ENCODE results near the gene GSKIP. TPM values are rescaled to one million over a fixed set of nuclear protein-coding genes. Genes with fewer than 3 reads are reported as not detected.

GSKIP gene
- total RNA-seq, 2 donors from 2014 or later, result 8.0 to 11.2 TPM

- Histone ChIP-seq H3K36me3 (replicated peaks in 1 of 2; ENCODE audit: insufficient read depth in 1 of 2, low read depth in 2 of 2) (no peaks in the 10 kb centered on the region), H3K27me3 (no peaks in the 10 kb centered on the region), H3K4me1 (no peaks in the 10 kb centered on the region), H3K4me3 (no peak overlapping the region), H3K9me3 (no peaks in the 10 kb centered on the region), H3K27ac (no peak overlapping the region)
- WGBS, 2 donors, result 62 to 76% methylated on average over 5 of the region's 5 CpGs
- ATAC-seq (no peak), DNase-seq (no peak)
- intact Hi-C loops (cut with DNase I), result no loop called here
- TF ChIP-seq, protein P1, sequence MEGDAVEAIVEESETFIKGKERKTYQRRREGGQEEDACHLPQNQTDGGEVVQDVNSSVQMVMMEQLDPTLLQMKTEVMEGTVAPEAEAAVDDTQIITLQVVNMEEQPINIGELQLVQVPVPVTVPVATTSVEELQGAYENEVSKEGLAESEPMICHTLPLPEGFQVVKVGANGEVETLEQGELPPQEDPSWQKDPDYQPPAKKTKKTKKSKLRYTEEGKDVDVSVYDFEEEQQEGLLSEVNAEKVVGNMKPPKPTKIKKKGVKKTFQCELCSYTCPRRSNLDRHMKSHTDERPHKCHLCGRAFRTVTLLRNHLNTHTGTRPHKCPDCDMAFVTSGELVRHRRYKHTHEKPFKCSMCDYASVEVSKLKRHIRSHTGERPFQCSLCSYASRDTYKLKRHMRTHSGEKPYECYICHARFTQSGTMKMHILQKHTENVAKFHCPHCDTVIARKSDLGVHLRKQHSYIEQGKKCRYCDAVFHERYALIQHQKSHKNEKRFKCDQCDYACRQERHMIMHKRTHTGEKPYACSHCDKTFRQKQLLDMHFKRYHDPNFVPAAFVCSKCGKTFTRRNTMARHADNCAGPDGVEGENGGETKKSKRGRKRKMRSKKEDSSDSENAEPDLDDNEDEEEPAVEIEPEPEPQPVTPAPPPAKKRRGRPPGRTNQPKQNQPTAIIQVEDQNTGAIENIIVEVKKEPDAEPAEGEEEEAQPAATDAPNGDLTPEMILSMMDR (IDR thresholded peaks at IDR 0.05), result no peak
- no peak for TF ChIP-seq POLR2A (IDR thresholded peaks at IDR 0.05)
Observed at GRCh38 chr14:96398921-96399320, 35.6 kb downstream of the GSKIP start.

DNA sequence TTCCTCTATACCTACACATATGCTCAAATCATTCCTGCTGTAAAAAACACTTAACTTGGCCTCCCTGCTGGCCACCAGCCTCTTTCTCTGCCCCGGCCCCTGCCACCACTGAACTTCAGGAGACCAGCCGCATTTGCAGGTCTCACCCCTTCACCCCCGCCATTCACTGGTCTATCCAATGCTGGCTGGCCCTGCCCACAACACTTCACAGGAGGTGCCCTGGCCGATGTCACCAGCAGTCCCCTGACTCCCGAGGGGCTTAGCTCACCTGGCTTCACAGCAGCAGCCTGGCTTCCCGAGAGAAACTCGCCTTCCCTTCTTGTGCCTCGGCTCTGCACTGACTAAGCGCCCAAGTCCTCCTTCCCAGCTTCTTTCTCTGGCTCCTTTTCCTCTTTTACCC lies 36.1 kb downstream of the GSKIP start:
- no peak for DNase-seq
- no peak for ATAC-seq

DNA sequence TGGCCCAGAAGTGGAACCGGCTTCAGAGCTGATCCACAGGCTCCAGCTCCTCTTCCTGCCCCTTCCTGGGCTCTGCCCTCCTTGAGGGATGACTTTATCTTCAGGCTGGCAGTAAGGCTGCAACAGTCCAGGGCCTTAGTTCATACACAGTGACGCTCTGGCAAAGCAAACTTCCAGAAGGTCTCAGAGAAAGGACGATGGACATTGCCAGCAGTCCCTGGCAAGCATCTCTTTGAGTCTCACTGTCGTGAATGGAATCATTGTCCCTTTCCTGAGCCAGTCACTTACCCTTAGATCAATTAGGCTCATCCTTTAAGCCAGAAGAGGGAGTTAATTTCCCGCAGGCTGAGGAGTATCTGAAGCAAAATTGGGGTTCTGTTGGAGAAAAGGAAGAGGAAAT lies 37.2 kb downstream of the GSKIP start:
- WGBS, 2 donors, result 78 to 86% methylated on average over 5 of the region's 5 CpGs
- DNase-seq (no peak), ATAC-seq (no peak)
- Histone ChIP-seq H3K4me1 (no peaks in the 10 kb centered on the region), H3K27ac (no peak overlapping the region), H3K4me3 (no peak overlapping the region), H3K9me3 (no peaks in the 10 kb centered on the region), H3K27me3 (no peaks in the 10 kb centered on the region), H3K36me3 (replicated peaks in 1 of 2; ENCODE audit: insufficient read depth in 1 of 2, low read depth in 2 of 2) (no peaks in the 10 kb centered on the region)
- TF ChIP-seq POLR2A (IDR thresholded peaks at IDR 0.05), result no peak
- TF ChIP-seq, protein P1 (IDR thresholded peaks at IDR 0.05), result no peak
- intact Hi-C loops (cut with DNase I), result no loop called here

More for the DNA sequence above, 36.1 kb downstream of the GSKIP start:
- no peak overlapping the region for H3K4me3 ChIP-seq
- H3K27ac ChIP-seq, result no peak overlapping the region
- H3K27me3 ChIP-seq, result no peaks in the 10 kb centered on the region
- H3K36me3 ChIP-seq (replicated peaks in 1 of 2; ENCODE audit: insufficient read depth in 1 of 2, low read depth in 2 of 2), result no peaks in the 10 kb centered on the region
- TF ChIP-seq POLR2A (IDR thresholded peaks at IDR 0.05), result no peak
- TF ChIP-seq, protein P1 (IDR thresholded peaks at IDR 0.05), result no peak
- intact Hi-C loops (cut with DNase I), result no loop called here
- H3K9me3 ChIP-seq, result no peaks in the 10 kb centered on the region
- H3K4me1 ChIP-seq, result no peaks in the 10 kb centered on the region
- WGBS, 2 donors, result 83 to 85% methylated on average over 8 to 9 of the region's 9 CpGs

GRCh38 chr14:96403409-96403808 lies 40.1 kb downstream of the GSKIP start:
- Histone ChIP-seq H3K27me3 (no peaks in the 10 kb centered on the region), H3K9me3 (no peaks in the 10 kb centered on the region), H3K4me3 (no peak overlapping the region), H3K27ac (no peak overlapping the region), H3K36me3 (replicated peaks in 1 of 2; ENCODE audit: insufficient read depth in 1 of 2, low read depth in 2 of 2) (no peaks in the 10 kb centered on the region), H3K4me1 (no peaks in the 10 kb centered on the region)
- TF ChIP-seq POLR2A (IDR thresholded peaks at IDR 0.05), result no peak
- DNase-seq, result no peak
- intact Hi-C loops (cut with DNase I), result no loop called here
- WGBS, 2 donors, result 66 to 76% methylated on average over 3 of the region's 3 CpGs
- no peak for ATAC-seq

GRCh38 chr14:96405677-96406076 lies 42.4 kb downstream of the GSKIP start:
- WGBS, 2 donors, result 74 to 82% methylated on average over 1 of the region's 1 CpG
- TF ChIP-seq, protein P1 (IDR thresholded peaks at IDR 0.05), result no peak
- TF ChIP-seq POLR2A (IDR thresholded peaks at IDR 0.05), result no peak
- ATAC-seq, result no peak

More at GRCh38 chr14:96405677-96406076, 42.4 kb downstream of the GSKIP start:
- intact Hi-C loops (cut with DNase I), result no loop called here
- Histone ChIP-seq H3K9me3 (no peaks in the 10 kb centered on the region), H3K27ac (no peak overlapping the region), H3K27me3 (no peaks in the 10 kb centered on the region), H3K36me3 (replicated peaks in 1 of 2; ENCODE audit: insufficient read depth in 1 of 2, low read depth in 2 of 2) (no peaks in the 10 kb centered on the region), H3K4me3 (no peak overlapping the region), H3K4me1 (no peaks in the 10 kb centered on the region)
- no peak for DNase-seq

All from body of pancreas (tissue), 4 donors.